SK-N-MC (cell line): Measurements from ENCODE around the gene ERI3.

Source experiments
- EZH2 ChIP-seq: fragments of 200-600 bp; sonication (generic); IDR thresholded peaks from one replicate; pipeline ENCODE4 v1.6.1; 2017; ENCODE audit warnings: antibody characterized with exemption
- FOXP2 ChIP-seq: optimal IDR thresholded peaks from 2 replicates; pipeline ENCODE3; 2011; ENCODE audit warnings: mild to moderate bottlenecking, moderate library complexity; ENCODE audit not compliant: insufficient read depth; ENCODE audit errors: extremely low read length, control extremely low read depth

- TF ChIP-seq FOXP2 (no peak), EZH2 (no peak)
These were observed 125.5 kb downstream of the ERI3 start for GRCh38 chr1:44229435-44230167.
